Measurements from ENCODE around the gene SEC11A.

Gene SEC11A

DNA sequence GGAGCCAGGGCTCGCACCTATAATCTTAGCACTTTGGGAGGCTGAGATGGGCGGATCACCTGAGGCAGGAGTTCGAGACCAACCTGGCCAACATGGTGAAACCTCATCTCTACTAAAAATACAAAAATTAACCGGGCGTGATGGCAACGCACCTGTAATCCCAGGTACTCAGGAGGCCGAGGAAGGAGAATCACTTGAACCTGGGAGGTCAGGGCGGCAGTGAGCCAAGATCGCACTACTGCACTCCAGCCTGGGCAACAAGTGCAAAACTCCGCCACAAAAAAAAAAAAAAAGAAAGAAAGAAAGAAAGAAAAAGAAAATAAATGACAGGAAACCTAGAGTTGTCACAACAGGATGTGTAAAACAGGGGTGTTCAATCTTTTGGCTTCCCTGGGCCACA lies 54.9 kb downstream of the SEC11A start:
- TF ChIP-seq SIN3A (IDR thresholded peaks at IDR 0.05; ENCODE audit: borderline replicate concordance, insufficient read depth, low read length) (no peak), TAF1 (IDR thresholded peaks at IDR 0.05; ENCODE audit: borderline replicate concordance, insufficient read depth, low read length) (no peak), POLR2AphosphoS5 (IDR thresholded peaks at IDR 0.05; ENCODE audit: low read depth, low read length) (no peak), FOXP2 (optimal IDR thresholded peaks at IDR 0.05; ENCODE audit: borderline replicate concordance, extremely low read depth, extremely low read length, insufficient read depth) (no peak)
- TF ChIP-seq, protein P1, sequence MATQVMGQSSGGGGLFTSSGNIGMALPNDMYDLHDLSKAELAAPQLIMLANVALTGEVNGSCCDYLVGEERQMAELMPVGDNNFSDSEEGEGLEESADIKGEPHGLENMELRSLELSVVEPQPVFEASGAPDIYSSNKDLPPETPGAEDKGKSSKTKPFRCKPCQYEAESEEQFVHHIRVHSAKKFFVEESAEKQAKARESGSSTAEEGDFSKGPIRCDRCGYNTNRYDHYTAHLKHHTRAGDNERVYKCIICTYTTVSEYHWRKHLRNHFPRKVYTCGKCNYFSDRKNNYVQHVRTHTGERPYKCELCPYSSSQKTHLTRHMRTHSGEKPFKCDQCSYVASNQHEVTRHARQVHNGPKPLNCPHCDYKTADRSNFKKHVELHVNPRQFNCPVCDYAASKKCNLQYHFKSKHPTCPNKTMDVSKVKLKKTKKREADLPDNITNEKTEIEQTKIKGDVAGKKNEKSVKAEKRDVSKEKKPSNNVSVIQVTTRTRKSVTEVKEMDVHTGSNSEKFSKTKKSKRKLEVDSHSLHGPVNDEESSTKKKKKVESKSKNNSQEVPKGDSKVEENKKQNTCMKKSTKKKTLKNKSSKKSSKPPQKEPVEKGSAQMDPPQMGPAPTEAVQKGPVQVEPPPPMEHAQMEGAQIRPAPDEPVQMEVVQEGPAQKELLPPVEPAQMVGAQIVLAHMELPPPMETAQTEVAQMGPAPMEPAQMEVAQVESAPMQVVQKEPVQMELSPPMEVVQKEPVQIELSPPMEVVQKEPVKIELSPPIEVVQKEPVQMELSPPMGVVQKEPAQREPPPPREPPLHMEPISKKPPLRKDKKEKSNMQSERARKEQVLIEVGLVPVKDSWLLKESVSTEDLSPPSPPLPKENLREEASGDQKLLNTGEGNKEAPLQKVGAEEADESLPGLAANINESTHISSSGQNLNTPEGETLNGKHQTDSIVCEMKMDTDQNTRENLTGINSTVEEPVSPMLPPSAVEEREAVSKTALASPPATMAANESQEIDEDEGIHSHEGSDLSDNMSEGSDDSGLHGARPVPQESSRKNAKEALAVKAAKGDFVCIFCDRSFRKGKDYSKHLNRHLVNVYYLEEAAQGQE (IDR thresholded peaks at IDR 0.05; ENCODE audit: insufficient read depth in 1 of 2, low read depth in 2 of 2, low read length in 2 of 2): no peak

DNA sequence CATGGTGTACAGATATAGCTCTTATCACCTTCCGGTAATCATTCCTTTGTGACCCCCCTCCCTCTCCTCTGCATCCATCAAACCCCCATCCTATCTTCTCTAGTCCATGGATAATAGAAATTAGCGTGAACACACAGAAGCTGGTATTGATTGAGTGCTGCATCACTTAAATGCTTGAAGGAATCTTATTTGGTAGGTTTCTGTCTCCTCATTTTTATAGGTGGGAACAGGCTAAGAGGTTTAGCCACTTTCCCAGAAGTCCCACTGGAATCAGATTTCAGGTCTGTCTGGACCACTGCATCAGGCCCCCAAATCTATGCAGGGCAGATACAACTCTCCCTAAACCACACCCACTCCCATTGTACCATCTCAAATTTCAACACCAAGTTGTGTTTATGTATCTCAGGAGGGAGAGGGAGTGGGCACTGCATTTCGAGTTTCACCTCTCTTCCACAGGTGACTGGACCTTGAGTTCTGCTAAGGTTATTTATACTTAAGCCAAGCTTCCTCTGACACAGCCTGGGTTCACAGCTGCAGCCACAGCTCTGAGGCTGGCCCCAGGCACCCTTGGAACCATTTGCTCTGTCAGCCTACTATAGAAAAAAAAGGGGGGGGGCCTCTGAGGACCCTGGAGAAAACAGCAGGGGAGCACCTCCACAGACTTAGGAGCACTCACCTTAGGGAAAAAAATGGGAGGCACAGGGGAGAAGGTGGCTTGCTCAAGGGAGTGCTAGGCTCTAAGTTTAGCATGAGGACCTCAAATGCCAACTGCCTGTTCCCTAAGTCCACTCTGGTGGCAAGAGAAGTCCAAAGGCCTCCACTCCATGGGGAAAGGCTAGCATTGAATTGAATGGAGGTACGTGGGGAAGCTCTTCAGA lies 55.8 kb downstream of the SEC11A start:
- TF ChIP-seq, protein P1 (IDR thresholded peaks at IDR 0.05; ENCODE audit: insufficient read depth in 1 of 2, low read depth in 2 of 2, low read length in 2 of 2): no peak
- TF ChIP-seq POLR2AphosphoS5 (IDR thresholded peaks at IDR 0.05; ENCODE audit: low read depth, low read length): no peak
- TF ChIP-seq TAF1 (IDR thresholded peaks at IDR 0.05; ENCODE audit: borderline replicate concordance, insufficient read depth, low read length): no peak
- no peak for TF ChIP-seq FOXP2 (optimal IDR thresholded peaks at IDR 0.05; ENCODE audit: borderline replicate concordance, extremely low read depth, extremely low read length, insufficient read depth)
- no peak for TF ChIP-seq SIN3A (IDR thresholded peaks at IDR 0.05; ENCODE audit: borderline replicate concordance, insufficient read depth, low read length)

DNA sequence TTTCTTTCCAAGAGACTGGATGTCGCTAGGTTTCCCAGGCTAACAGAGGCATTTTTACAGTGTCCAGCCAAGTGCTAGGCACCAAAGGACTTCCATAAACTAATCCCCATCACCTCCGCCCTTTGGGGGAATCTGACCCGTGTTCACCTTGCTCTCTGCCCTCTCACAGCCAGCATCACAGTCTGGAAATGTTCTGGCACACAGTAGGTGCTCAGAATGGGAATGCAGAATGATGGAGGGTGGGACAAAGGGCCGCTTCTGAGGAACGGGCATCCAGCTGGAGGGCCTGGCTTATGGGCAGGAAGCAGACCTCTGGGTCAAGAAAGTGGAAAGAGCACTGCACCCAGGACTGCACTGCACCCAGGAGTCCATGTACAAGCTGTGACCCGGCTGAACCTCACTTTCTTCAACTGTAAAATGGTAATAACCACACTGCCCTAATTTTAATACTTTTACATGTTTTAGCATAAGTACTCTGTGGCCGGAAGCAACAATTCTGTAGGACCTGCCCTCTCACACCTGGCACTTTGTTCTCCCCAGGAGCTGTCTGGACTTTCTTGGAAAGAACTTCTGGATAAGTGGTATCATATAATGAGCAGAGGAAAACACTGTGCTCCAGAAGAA lies 57.0 kb downstream of the SEC11A start:
- TF ChIP-seq POLR2AphosphoS5 (IDR thresholded peaks at IDR 0.05; ENCODE audit: low read depth, low read length) (no peak), SIN3A (IDR thresholded peaks at IDR 0.05; ENCODE audit: borderline replicate concordance, insufficient read depth, low read length) (no peak), FOXP2 (optimal IDR thresholded peaks at IDR 0.05; ENCODE audit: borderline replicate concordance, extremely low read depth, extremely low read length, insufficient read depth) (no peak), TAF1 (IDR thresholded peaks at IDR 0.05; ENCODE audit: borderline replicate concordance, insufficient read depth, low read length) (no peak)
- TF ChIP-seq, protein P1 (IDR thresholded peaks at IDR 0.05; ENCODE audit: insufficient read depth in 1 of 2, low read depth in 2 of 2, low read length in 2 of 2): no peak

GRCh38 chr15:84658080-84658787 lies 57.7 kb downstream of the SEC11A start, which contains the start of gene NMB:
TSS of gene NMB (minus strand) at chr15:84658199. CDS start at chr15:84658152, 47 bp downstream.
- TF ChIP-seq SIN3A (IDR thresholded peaks at IDR 0.05; ENCODE audit: borderline replicate concordance, insufficient read depth, low read length): 0 out of 2 replicates have a peak, but pooled peaks have one; percentile 9
- no peak for TF ChIP-seq FOXP2 (optimal IDR thresholded peaks at IDR 0.05; ENCODE audit: borderline replicate concordance, extremely low read depth, extremely low read length, insufficient read depth)
- peak; percentile 58 for TF ChIP-seq POLR2AphosphoS5 (IDR thresholded peaks at IDR 0.05; ENCODE audit: low read depth, low read length)
- no peak for TF ChIP-seq TAF1 (IDR thresholded peaks at IDR 0.05; ENCODE audit: borderline replicate concordance, insufficient read depth, low read length)
- TF ChIP-seq, protein P1 (IDR thresholded peaks at IDR 0.05; ENCODE audit: insufficient read depth in 1 of 2, low read depth in 2 of 2, low read length in 2 of 2): no peak

All from PFSK-1 (cell line).